ENCODE data around the gene ZNF772. TPM values are rescaled to one million over a fixed set of nuclear protein-coding genes. Genes with fewer than 3 reads are reported as not detected.
"Not testable (repeated sequence)": the region's sequence is repeated elsewhere in the genome, so short reads cannot be mapped to it uniquely, and the experiment has no call there.

ZNF772 gene
- total RNA-seq: 1 to 10 TPM; 7.7 to 8.8 TPM

GRCh38 chr19:57477191-57478008 lies at the start of gene ZNF772:
TSS of gene ZNF772 (minus strand) at chr19:57477566. CDS start at chr19:57477309, 257 bp downstream.
- peaks cover 5% of the 10 kb centered on the region for H3K27me3 Mint-ChIP-seq
- ATAC-seq (peak; percentile 100), DNase-seq (peak; percentile 95)
- CTCF ChIA-PET: interaction anchor here (1.0 to 1.5 kb wide), 5 partner anchors 9 to 342 kb away, joined by 3 to 5 read pairs (median 3); partner anchors contain the start of gene ZNF419
- H3K9me3 Mint-ChIP-seq (ENCODE audit: low read depth): peaks cover 43% of the 10 kb centered on the region
- H3K4me3 Mint-ChIP-seq: peak within 1 kb of the TSS; percentile 89
- peaks cover 53% of the 10 kb centered on the region for H3K36me3 Mint-ChIP-seq
- H3K4me1 Mint-ChIP-seq: peaks cover 19% of the 10 kb centered on the region
- H3K27ac Mint-ChIP-seq: peak within 1 kb of the TSS; percentile 92

GRCh38 chr19:57518021-57518420 lies 40.7 kb upstream of the ZNF772 start:
- Mint-ChIP-seq H3K36me3 (peaks cover 43% of the 10 kb centered on the region), H3K9me3 (ENCODE audit: low read depth) (peaks cover 37% of the 10 kb centered on the region)
- ATAC-seq, H3K27ac Mint-ChIP-seq, H3K4me1 Mint-ChIP-seq, DNase-seq, CTCF ChIA-PET, H3K27me3 Mint-ChIP-seq, H3K4me3 Mint-ChIP-seq: not testable (repeated sequence)

- CTCF ChIA-PET: no interaction called here
- DNase-seq (no peak), ATAC-seq (no peak)
- Mint-ChIP-seq H3K9me3 (ENCODE audit: low read depth) (peaks cover 45% of the 10 kb centered on the region), H3K36me3 (peaks cover 56% of the 10 kb centered on the region), H3K27me3 (no peaks in the 10 kb centered on the region), H3K27ac (no peak overlapping the region), H3K4me3 (no peak overlapping the region), H3K4me1 (no peaks in the 10 kb centered on the region)
Observed at GRCh38 chr19:57515255-57515654, 37.9 kb upstream of the ZNF772 start.

GRCh38 chr19:57512845-57513244 lies 35.5 kb upstream of the ZNF772 start:
- H3K4me3 Mint-ChIP-seq: no peak overlapping the region
- no peaks in the 10 kb centered on the region for H3K4me1 Mint-ChIP-seq
- DNase-seq (no peak), ATAC-seq (no peak)
- CTCF ChIA-PET: no interaction called here
- H3K36me3 Mint-ChIP-seq: peaks cover 66% of the 10 kb centered on the region
- H3K9me3 Mint-ChIP-seq (ENCODE audit: low read depth): peaks cover 55% of the 10 kb centered on the region
- no peak overlapping the region for H3K27ac Mint-ChIP-seq
- no peaks in the 10 kb centered on the region for H3K27me3 Mint-ChIP-seq

GRCh38 chr19:57511484-57511883 lies 34.1 kb upstream of the ZNF772 start:
- Mint-ChIP-seq H3K27ac (no peak overlapping the region), H3K36me3 (peaks cover 71% of the 10 kb centered on the region), H3K27me3 (no peaks in the 10 kb centered on the region), H3K9me3 (ENCODE audit: low read depth) (peaks cover 54% of the 10 kb centered on the region), H3K4me3 (no peak overlapping the region), H3K4me1 (no peaks in the 10 kb centered on the region)
- ATAC-seq (no peak), DNase-seq (no peak)
- CTCF ChIA-PET: no interaction called here

- CTCF ChIA-PET: no interaction called here
- Mint-ChIP-seq H3K27ac (no peak overlapping the region), H3K4me3 (no peak overlapping the region)
Observed at GRCh38 chr19:57506163-57506562, 28.8 kb upstream of the ZNF772 start.

GRCh38 chr19:57500400-57500799 lies 23.0 kb upstream of the ZNF772 start:
- Mint-ChIP-seq H3K4me3 (peak overlapping the region; percentile 77), H3K9me3 (ENCODE audit: low read depth) (peaks cover 35% of the 10 kb centered on the region), H3K4me1 (peaks cover 17% of the 10 kb centered on the region), H3K36me3 (peaks cover 59% of the 10 kb centered on the region), H3K27ac (peak overlapping the region; percentile 79)
- DNase-seq, ATAC-seq, H3K27me3 Mint-ChIP-seq, CTCF ChIA-PET: not testable (repeated sequence)

More at GRCh38 chr19:57506163-57506562, 28.8 kb upstream of the ZNF772 start:
- ATAC-seq: no peak
- Mint-ChIP-seq H3K4me1 (peaks cover 3% of the 10 kb centered on the region), H3K36me3 (peaks cover 73% of the 10 kb centered on the region), H3K9me3 (ENCODE audit: low read depth) (peaks cover 43% of the 10 kb centered on the region), H3K27me3 (no peaks in the 10 kb centered on the region)
- no peak for DNase-seq

GRCh38 chr19:57499680-57500395 lies 22.5 kb upstream of the ZNF772 start, which contains the start of gene ZNF773:
TSS of gene ZNF773 (plus strand) at chr19:57499938. CDS start at chr19:57500081, 143 bp downstream.
- peaks cover 58% of the 10 kb centered on the region for H3K36me3 Mint-ChIP-seq
- DNase-seq: peak; percentile 98
- CTCF ChIA-PET, H3K27me3 Mint-ChIP-seq: not testable (repeated sequence)
- H3K9me3 Mint-ChIP-seq (ENCODE audit: low read depth): peaks cover 35% of the 10 kb centered on the region
- peak within 1 kb of the TSS; percentile 77 for H3K4me3 Mint-ChIP-seq
- ATAC-seq: peak; percentile 96
- peaks cover 17% of the 10 kb centered on the region for H3K4me1 Mint-ChIP-seq
- H3K27ac Mint-ChIP-seq: peak within 1 kb of the TSS; percentile 92

GRCh38 chr19:57499332-57499679 lies 21.9 kb upstream of the ZNF772 start:
- H3K27me3 Mint-ChIP-seq, ATAC-seq, CTCF ChIA-PET, DNase-seq: not testable (repeated sequence)
- H3K4me1 Mint-ChIP-seq: peaks cover 17% of the 10 kb centered on the region
- peaks cover 37% of the 10 kb centered on the region for H3K9me3 Mint-ChIP-seq (ENCODE audit: low read depth)
- H3K36me3 Mint-ChIP-seq: peaks cover 58% of the 10 kb centered on the region
- H3K27ac Mint-ChIP-seq: peak overlapping the region; percentile 92
- H3K4me3 Mint-ChIP-seq: peak overlapping the region; percentile 77

GRCh38 chr19:57488299-57488644 lies 10.9 kb upstream of the ZNF772 start:
- DNase-seq, CTCF ChIA-PET, H3K27ac Mint-ChIP-seq, ATAC-seq, H3K27me3 Mint-ChIP-seq: not testable (repeated sequence)
- Mint-ChIP-seq H3K4me1 (peaks cover 12% of the 10 kb centered on the region), H3K36me3 (peaks cover 54% of the 10 kb centered on the region), H3K9me3 (ENCODE audit: low read depth) (peaks cover 17% of the 10 kb centered on the region), H3K4me3 (peak overlapping the region; percentile 62)

- Mint-ChIP-seq H3K9me3 (ENCODE audit: low read depth) (peaks cover 17% of the 10 kb centered on the region), H3K27ac (peak within 1 kb of the TSS; percentile 64), H3K36me3 (peaks cover 48% of the 10 kb centered on the region)
Observed at GRCh38 chr19:57487477-57488298, 10.3 kb upstream of the ZNF772 start, which contains the start of gene ZNF419. TSS of gene ZNF419 (plus strand) at chr19:57487750. CDS start at chr19:57487951, 201 bp downstream.

GRCh38 chr19:57473646-57474045 lies 3.7 kb downstream of the ZNF772 start:
- DNase-seq: no peak
- peaks cover 70% of the 10 kb centered on the region for H3K36me3 Mint-ChIP-seq
- H3K9me3 Mint-ChIP-seq (ENCODE audit: low read depth): peaks cover 56% of the 10 kb centered on the region
- H3K27me3 Mint-ChIP-seq: no peaks in the 10 kb centered on the region
- peaks cover 19% of the 10 kb centered on the region for H3K4me1 Mint-ChIP-seq
- no peak overlapping the region for H3K4me3 Mint-ChIP-seq
- no peak for ATAC-seq
- H3K27ac Mint-ChIP-seq: no peak overlapping the region
- CTCF ChIA-PET: no interaction called here

More at GRCh38 chr19:57487477-57488298, 10.3 kb upstream of the ZNF772 start, which contains the start of gene ZNF419:
- DNase-seq (peak; percentile 94), ATAC-seq (peak; percentile 97)
- CTCF ChIA-PET: interaction anchor here (1.0 to 1.2 kb wide), 3 partner anchors 9 to 10 kb away, joined by 3 to 5 read pairs (median 5); partner anchors contain the start of gene ZNF772
- Mint-ChIP-seq H3K4me3 (peak within 1 kb of the TSS; percentile 62), H3K4me1 (peaks cover 12% of the 10 kb centered on the region)
- not testable (repeated sequence) for H3K27me3 Mint-ChIP-seq

- no peaks in the 10 kb centered on the region for H3K4me1 Mint-ChIP-seq
- no peak overlapping the region for H3K4me3 Mint-ChIP-seq
- H3K27ac Mint-ChIP-seq: no peak overlapping the region
- ATAC-seq (no peak), DNase-seq (no peak)
- H3K9me3 Mint-ChIP-seq (ENCODE audit: low read depth): peaks cover 32% of the 10 kb centered on the region
- no peaks in the 10 kb centered on the region for H3K27me3 Mint-ChIP-seq
- CTCF ChIA-PET: interaction anchor here (1.2 kb wide), 1 partner anchor 84 kb away, joined by 3 read pairs; no protein-coding TSS in a partner anchor
- H3K36me3 Mint-ChIP-seq: peaks cover 23% of the 10 kb centered on the region
Observed at GRCh38 chr19:57466489-57466888, 10.9 kb downstream of the ZNF772 start.

All from activated CD8-positive, alpha-beta memory T cell treated with anti-CD3 and anti-CD28 coated beads, Interleukin-2, amount 10 ng/mL, durations not matched to agents 7 days and 5 days (primary cell).